GM18520 (cell line): ENCODE data around the gene PDE4DIP.
"Not testable (repeated sequence)": the region's sequence is repeated elsewhere in the genome, so short reads cannot be mapped to it uniquely, and the experiment has no call there.

ENCODE experiments used
- ATAC-seq: cut with Tn5 transposase; IDR thresholded peaks from one replicate; pipeline ENCODE4 v1.9.1; 2021; ENCODE audit not compliant: unreplicated experiment

The PDE4DIP gene

DNA sequence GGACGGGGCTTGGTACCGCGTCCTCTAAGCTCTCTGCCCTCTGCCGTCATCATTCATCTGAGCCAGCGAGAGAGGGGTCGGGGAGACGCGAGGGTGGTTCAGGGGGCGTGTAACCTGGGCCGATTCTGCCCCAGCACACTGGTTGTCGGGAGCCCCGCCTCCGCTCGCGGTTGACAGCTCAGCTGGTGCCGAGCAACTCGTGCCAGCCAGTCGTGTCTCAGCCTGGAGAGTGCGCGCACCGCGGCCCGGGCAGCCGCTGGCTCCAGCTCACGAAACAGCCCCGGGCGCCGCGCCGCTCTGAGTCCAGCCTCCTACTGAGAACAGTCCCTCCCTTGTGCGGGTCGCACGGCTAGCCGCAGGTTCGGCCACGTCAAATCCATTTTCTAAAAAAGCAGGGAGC lies at the start of gene PDE4DIP:
Gene PDE4DIP (plus strand): TSS at position 209 of the 400 bp plus-strand sequence. CDS start 347 bp downstream, outside the sequence.
- not testable (repeated sequence) for ATAC-seq

GRCh38 chr1:148808268-148808928 lies 35.8 kb upstream of the PDE4DIP start:
- ATAC-seq, result not testable (repeated sequence)

DNA sequence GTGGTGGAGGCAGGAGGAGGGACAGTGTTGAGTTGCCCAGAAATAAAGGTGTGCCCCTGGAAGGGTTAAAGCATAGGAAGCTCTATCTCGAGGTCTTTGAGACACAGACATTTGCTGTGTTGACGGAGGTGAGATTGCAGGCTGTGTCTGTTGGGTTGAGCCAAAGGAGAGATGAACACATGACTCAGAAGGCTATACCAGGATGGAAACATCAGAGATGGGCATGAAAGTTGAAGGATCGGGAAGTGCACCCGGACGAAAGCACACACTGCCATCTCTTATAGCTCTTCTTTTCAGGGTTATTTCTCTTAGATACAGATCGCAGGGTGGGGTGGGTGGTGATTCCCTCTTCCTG lies 35.3 kb upstream of the PDE4DIP start:
- ATAC-seq, result not testable (repeated sequence)

DNA sequence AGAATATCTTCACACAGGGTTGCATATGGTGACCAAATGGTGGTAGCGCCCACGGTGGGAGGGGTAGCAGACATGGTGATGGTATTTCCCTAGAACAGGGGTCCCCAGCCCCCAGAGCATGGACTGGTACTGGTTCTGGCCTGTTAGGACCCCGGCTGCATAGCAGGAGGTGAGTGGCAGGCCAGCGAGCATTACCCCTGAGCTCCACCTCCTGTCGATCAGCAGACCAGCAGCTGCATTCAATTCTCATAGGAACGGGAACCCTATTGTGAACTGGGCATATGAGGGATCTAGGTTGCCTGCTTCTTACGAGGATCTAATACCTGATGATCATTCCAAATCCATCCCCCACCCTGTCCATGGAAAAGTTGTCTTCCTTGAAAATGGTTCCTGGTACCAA lies 22.0 kb upstream of the PDE4DIP start:
- ATAC-seq, result not testable (repeated sequence)

DNA sequence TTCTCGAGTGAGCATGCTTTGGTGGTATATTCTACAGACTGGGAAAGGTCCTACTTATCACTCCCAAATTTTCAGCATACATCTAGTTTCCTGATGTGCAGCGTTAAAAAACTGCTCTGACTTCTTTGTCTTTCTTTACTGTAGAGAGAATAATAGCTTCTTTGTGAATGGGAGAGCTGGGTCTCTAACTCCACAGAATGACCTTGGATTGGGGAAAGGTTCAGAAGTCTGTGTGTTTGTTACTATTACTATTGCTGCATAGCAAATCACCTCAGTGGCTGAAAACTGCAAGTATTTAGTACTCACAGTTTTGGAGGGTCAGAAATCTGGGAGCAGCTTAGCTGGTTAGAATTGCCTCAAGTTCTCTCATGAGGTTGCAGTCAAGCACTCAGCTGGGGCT lies 20.4 kb upstream of the PDE4DIP start:
- ATAC-seq, result not testable (repeated sequence)

DNA sequence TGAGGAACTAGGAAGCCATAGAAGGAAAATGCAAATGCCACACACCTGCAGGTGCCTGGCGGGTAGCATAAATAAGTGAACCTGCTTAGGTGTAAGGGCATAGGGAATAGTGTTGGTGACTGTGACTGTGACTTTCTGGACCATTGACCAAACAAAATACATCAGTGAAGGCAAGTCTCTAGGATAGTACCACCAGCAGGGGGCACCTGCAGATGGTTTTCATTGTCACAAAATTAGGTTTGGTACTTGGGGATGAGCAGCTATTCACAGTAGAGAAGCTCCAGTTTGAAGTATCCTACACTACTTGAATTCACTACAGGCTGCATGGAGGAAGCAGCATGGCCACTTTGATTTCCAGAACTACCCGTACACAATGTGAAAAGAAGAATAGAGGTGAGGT lies 19.2 kb upstream of the PDE4DIP start:
- not testable (repeated sequence) for ATAC-seq

DNA sequence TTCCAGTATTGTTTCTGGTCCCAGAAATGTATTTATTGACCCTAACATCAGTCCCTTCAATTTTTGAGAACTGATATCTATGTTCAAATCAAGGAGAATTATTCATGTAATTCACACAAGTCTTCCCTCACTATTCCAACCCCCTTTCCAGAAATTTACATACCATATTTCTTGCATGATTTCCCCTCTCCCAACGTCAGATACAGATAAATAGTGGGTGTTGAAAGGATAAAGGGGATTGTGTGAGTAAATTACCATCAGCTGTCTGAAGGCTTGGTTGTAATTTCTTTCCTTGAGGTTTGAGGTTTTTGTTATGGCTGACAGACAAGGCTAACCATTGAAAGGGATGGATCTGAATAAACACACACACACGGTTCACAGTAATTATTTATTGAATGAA lies 15.7 kb upstream of the PDE4DIP start:
- not testable (repeated sequence) for ATAC-seq

- ATAC-seq, result not testable (repeated sequence)
Observed at GRCh38 chr1:148828962-148829361, 15.3 kb upstream of the PDE4DIP start.

- not testable (repeated sequence) for ATAC-seq
Observed at GRCh38 chr1:148829365-148829764, 14.9 kb upstream of the PDE4DIP start.

- not testable (repeated sequence) for ATAC-seq
Observed at GRCh38 chr1:148841262-148841661, 3.0 kb upstream of the PDE4DIP start.

GRCh38 chr1:148844651-148845050 lies 423 bp downstream of the PDE4DIP start:
- not testable (repeated sequence) for ATAC-seq

- not testable (repeated sequence) for ATAC-seq
Observed at GRCh38 chr1:148845068-148845467, 840 bp downstream of the PDE4DIP start.

- ATAC-seq, result not testable (repeated sequence)
Observed at GRCh38 chr1:148850347-148850746, 6.1 kb downstream of the PDE4DIP start.

- not testable (repeated sequence) for ATAC-seq
Observed at GRCh38 chr1:148850840-148851239, 6.6 kb downstream of the PDE4DIP start.

DNA sequence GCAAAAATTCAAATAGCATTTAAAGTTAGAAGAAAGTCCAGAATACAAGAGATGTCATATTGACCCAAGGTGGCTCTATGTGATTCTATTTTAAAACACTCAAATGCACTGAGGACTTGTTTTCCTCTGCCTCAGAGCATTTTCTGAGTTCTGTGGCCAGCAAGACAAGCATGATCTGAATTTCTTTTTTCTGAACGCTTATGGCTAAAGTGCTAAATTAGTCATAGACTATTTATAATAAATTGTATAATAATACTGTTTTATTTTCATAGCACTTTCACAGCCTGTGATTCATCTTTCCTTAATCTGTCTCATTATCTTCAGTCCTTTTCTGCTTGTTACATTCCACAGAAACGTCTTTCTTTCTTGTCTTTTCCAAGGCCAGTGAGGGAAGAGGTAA lies 7.5 kb downstream of the PDE4DIP start:
- ATAC-seq, result not testable (repeated sequence)

- not testable (repeated sequence) for ATAC-seq
Observed at GRCh38 chr1:148853363-148853762, 9.1 kb downstream of the PDE4DIP start.

- not testable (repeated sequence) for ATAC-seq
Observed at GRCh38 chr1:148854063-148854462, 9.8 kb downstream of the PDE4DIP start.

DNA sequence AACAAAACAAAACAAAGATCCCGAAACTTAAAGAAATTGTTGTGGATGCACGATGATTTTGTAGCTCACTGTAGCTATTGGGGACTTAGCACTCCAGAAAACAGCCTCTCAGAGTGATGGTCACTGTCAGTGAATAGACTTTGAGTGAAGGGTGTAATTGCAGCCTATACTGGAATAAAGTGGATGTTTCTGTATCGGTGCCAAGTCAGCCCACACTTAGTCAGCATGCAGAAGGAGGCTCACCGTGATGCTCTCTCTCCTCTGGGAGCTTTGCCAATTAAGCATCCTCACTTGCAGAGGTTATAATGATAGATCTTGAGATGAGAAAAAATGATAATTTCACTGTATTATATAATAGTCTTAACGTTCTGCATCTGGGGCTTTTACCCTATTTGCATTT lies 11.1 kb downstream of the PDE4DIP start:
- not testable (repeated sequence) for ATAC-seq

DNA sequence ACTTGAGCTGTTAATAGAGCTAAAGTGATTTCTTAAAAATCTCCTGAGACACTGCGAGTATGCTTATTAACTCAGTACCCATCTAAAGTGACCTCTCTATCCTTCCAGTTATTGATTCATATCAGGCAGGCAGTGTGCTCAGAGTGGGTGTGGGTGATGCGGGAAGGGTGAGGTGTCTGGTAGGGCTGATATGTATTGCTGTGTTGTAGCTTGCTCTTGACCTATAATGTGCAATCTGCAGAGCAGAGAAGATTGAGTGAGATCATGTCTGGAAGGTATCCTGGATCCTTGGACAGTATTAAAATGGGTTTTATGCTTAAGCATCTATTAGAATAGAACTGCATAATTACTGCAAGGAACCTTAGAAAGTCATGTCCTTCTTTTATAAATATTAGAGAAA lies 15.8 kb downstream of the PDE4DIP start:
- ATAC-seq, result not testable (repeated sequence)

- not testable (repeated sequence) for ATAC-seq
Observed at GRCh38 chr1:148860579-148861259, 16.5 kb downstream of the PDE4DIP start.

- ATAC-seq, result not testable (repeated sequence)
Observed at GRCh38 chr1:148862590-148862989, 18.4 kb downstream of the PDE4DIP start.

GRCh38 chr1:148868924-148869633 lies 24.9 kb downstream of the PDE4DIP start:
- ATAC-seq, result not testable (repeated sequence)
